IMR-90 (cell line): Measurements from ENCODE around the gene OPHN1. TPM values are rescaled to one million over a fixed set of nuclear protein-coding genes. Genes with fewer than 3 reads are reported as not detected.
A peak's percentile ranks its signal among the peaks of the same experiment; 100 is the strongest.

Experiments used
- ATAC-seq: fragments of 200-7000 bp; cut with Tn5 transposase; 2 replicates; pipeline ENCODE4 v1.9.1; 2020; ENCODE audit warnings: low read depth, mild to moderate bottlenecking, moderate library complexity
- BruUV-seq: library from RNA; stranded (reverse); fragments of 400-500 nt; replicated peaks from 2 replicates; lab custom pipeline; 2021; lab: Mats Ljungman, UMichigan
- CTCF ChIA-PET: fragments of 300-600 bp; formaldehyde crosslinking; extraction: SDS; loops from one replicate; lab custom pipeline; 2021; ENCODE audit warnings: antibody characterized with exemption; lab: Yijun Ruan, JAX
- POLR2A ChIA-PET: fragments of 300-600 bp; sonication (Branson Sonifier 250); formaldehyde crosslinking; loops from one replicate; lab custom pipeline; 2022; ENCODE audit warnings: antibody characterized with exemption; ENCODE audit not compliant: unreplicated experiment; lab: Charles Lee
- DNase-seq: peaks from one replicate; pipeline ENCODE4 v3.0.0; 2013
- H2AFZ ChIP-seq: replicated peaks from 2 replicates; pipeline ENCODE3; 2013; ENCODE audit warnings: low read length, mild to moderate bottlenecking; ENCODE audit not compliant: poor library complexity
- H2AK5ac ChIP-seq: 2 replicates; pipeline ENCODE4 v1.6.1; 2013; ENCODE audit warnings: low read depth, low read length, inconsistent platforms
- H2AK9ac ChIP-seq: replicated peaks from 2 replicates; pipeline ENCODE3; 2013; ENCODE audit warnings: mild to moderate bottlenecking, low read depth, low read length, moderate library complexity; ENCODE audit not compliant: poor library complexity
- H2BK120ac ChIP-seq: 2 replicates; pipeline ENCODE4 v1.6.1; 2013; ENCODE audit warnings: low read depth, low read length, inconsistent platforms
- H2BK15ac ChIP-seq: 3 replicates; pipeline ENCODE4 v1.6.1; 2013; ENCODE audit warnings: low read depth, low read length, inconsistent platforms
- H2BK20ac ChIP-seq: 2 replicates; pipeline ENCODE4 v1.6.1; 2013; ENCODE audit warnings: low read depth, mild to moderate bottlenecking, inconsistent platforms, low read length, moderate library complexity
- H2BK5ac ChIP-seq: 2 replicates; pipeline ENCODE4 v1.6.1; 2013; ENCODE audit warnings: mild to moderate bottlenecking, low read depth, low read length, inconsistent platforms; ENCODE audit not compliant: poor library complexity, severe bottlenecking
- H3K14ac ChIP-seq: replicated peaks from 2 replicates; pipeline ENCODE4 v1.6.1; 2013; ENCODE audit warnings: low read depth, low read length, inconsistent platforms
- H3K18ac ChIP-seq: 2 replicates; pipeline ENCODE4 v1.6.1; 2013; ENCODE audit warnings: low read depth, low read length, control low read depth
- H3K23ac ChIP-seq: 2 replicates; pipeline ENCODE4 v1.6.1; 2013; ENCODE audit warnings: low read depth, low read length, inconsistent platforms
- H3K27ac ChIP-seq: 2 replicates; pipeline ENCODE4 v1.5.1; 2013; ENCODE audit warnings: mild to moderate bottlenecking, control low read depth, low read length; ENCODE audit not compliant: insufficient read depth
- H3K27me3 ChIP-seq: 2 replicates; pipeline ENCODE4 v1.6.1; 2013; ENCODE audit warnings: low read length; ENCODE audit not compliant: control insufficient read depth, insufficient read depth
- H3K36me3 ChIP-seq: 2 replicates; pipeline ENCODE4 v1.6.1; 2013; ENCODE audit warnings: low read length, mixed read lengths; ENCODE audit not compliant: control insufficient read depth, insufficient read depth
- H3K4ac ChIP-seq: 2 replicates; pipeline ENCODE4 v1.6.1; 2013; ENCODE audit warnings: low read depth, low read length, inconsistent platforms
- H3K4me1 ChIP-seq: 2 replicates; pipeline ENCODE4 v1.6.1; 2013; ENCODE audit warnings: low read length, mixed read lengths; ENCODE audit not compliant: control insufficient read depth, insufficient read depth
- H3K4me2 ChIP-seq: 2 replicates; pipeline ENCODE4 v1.6.1; 2013; ENCODE audit warnings: low read depth, mild to moderate bottlenecking, control low read depth, low read length, moderate library complexity
- H3K4me3 ChIP-seq: 2 replicates; pipeline ENCODE4 v1.5.1; 2013; ENCODE audit warnings: low read depth, mild to moderate bottlenecking, control low read depth, low read length, moderate library complexity; ENCODE audit not compliant: insufficient read depth
- H3K56ac ChIP-seq: 2 replicates; pipeline ENCODE4 v1.6.1; 2013; ENCODE audit warnings: low read length, inconsistent platforms; ENCODE audit not compliant: insufficient read depth; ENCODE audit errors: extremely low read depth
- H3K79me1 ChIP-seq, 2 experiments: 2 replicates each; pipeline ENCODE4 v1.6.1; 2013; ENCODE audit warnings: low read length in 2 of 2, inconsistent platforms in 1 of 2, low read depth in 1 of 2
- H3K9ac ChIP-seq: 2 replicates; pipeline ENCODE4 v1.6.1; 2013; ENCODE audit warnings: low read depth, low read length, control low read depth
- H3K9me1 ChIP-seq: 2 replicates; pipeline ENCODE4 v1.6.1; 2013; ENCODE audit warnings: low read length, inconsistent platforms; ENCODE audit not compliant: insufficient read depth
- H3K9me3 ChIP-seq: 2 replicates; pipeline ENCODE4 v1.6.1; 2013; ENCODE audit warnings: low read length; ENCODE audit not compliant: control insufficient read depth, insufficient read depth
- H4K20me1 ChIP-seq: 2 replicates; pipeline ENCODE4 v1.6.1; 2013; ENCODE audit warnings: low read length, inconsistent platforms; ENCODE audit not compliant: insufficient read depth
- H4K5ac ChIP-seq: 2 replicates; pipeline ENCODE4 v1.6.1; 2013; ENCODE audit warnings: mild to moderate bottlenecking, low read depth, low read length, control low read depth
- H4K8ac ChIP-seq, 2 experiments: 2 replicates each; pipeline ENCODE4 v1.6.1; 2013; ENCODE audit warnings: low read depth in 2 of 2, low read length in 2 of 2, control low read depth in 1 of 2, inconsistent platforms in 1 of 2
- H4K91ac ChIP-seq: 2 replicates; pipeline ENCODE4 v1.6.1; 2013; ENCODE audit warnings: low read depth, low read length, inconsistent platforms; ENCODE audit not compliant: insufficient read depth
- BHLHE40 ChIP-seq: fragments of 150-350 bp; IDR thresholded peaks from 2 replicates; pipeline ENCODE4 v1.6.1; 2016; ENCODE audit warnings: mild to moderate bottlenecking, low read depth, low read length
- CEBPB ChIP-seq: IDR thresholded peaks from 2 replicates; pipeline ENCODE4 v1.6.1; 2012; ENCODE audit warnings: low read depth, low read length, improper control_type of control experiment
- CHD1 ChIP-seq: IDR thresholded peaks from 2 replicates; pipeline ENCODE4 v1.6.1; 2012; ENCODE audit warnings: low read depth, low read length, improper control_type of control experiment
- CTCF ChIP-seq: conservative IDR thresholded peaks from 2 replicates; pipeline ENCODE4 v1.5.1; 2012; ENCODE audit warnings: mild to moderate bottlenecking, low read depth, low read length, improper control_type of control experiment
- ELK1 ChIP-seq: fragments of 150-350 bp; IDR thresholded peaks from 2 replicates; pipeline ENCODE4 v1.6.1; 2016; ENCODE audit warnings: low read depth, mild to moderate bottlenecking, low read length, moderate library complexity, borderline replicate concordance
- FOS ChIP-seq: fragments of 150-350 bp; IDR thresholded peaks from 2 replicates; pipeline ENCODE4 v1.6.1; 2016; ENCODE audit warnings: low read depth, low read length
- MAFK ChIP-seq: IDR thresholded peaks from 2 replicates; pipeline ENCODE4 v1.6.1; 2012; ENCODE audit warnings: low read depth, low read length, improper control_type of control experiment
- MAZ ChIP-seq: IDR thresholded peaks from 2 replicates; pipeline ENCODE4 v1.6.1; 2012; ENCODE audit warnings: low read depth, mild to moderate bottlenecking, low read length, improper control_type of control experiment, moderate library complexity, borderline replicate concordance
- MXI1 ChIP-seq: IDR thresholded peaks from 2 replicates; pipeline ENCODE4 v1.6.1; 2012; ENCODE audit warnings: low read depth, mild to moderate bottlenecking, low read length, moderate library complexity, borderline replicate concordance
- NFE2L2 ChIP-seq: fragments of 150-350 bp; IDR thresholded peaks from 2 replicates; pipeline ENCODE4 v1.6.1; 2016; ENCODE audit warnings: low read depth, mild to moderate bottlenecking, low read length
- POLR2A ChIP-seq: IDR thresholded peaks from 2 replicates; pipeline ENCODE4 v1.6.1; 2012; ENCODE audit warnings: mild to moderate bottlenecking, low read depth, low read length
- RAD21 ChIP-seq: IDR thresholded peaks from 2 replicates; pipeline ENCODE4 v1.6.1; 2012; ENCODE audit warnings: low read length, improper control_type of control experiment
- RCOR1 ChIP-seq: IDR thresholded peaks from 2 replicates; pipeline ENCODE4 v1.6.1; 2012; ENCODE audit warnings: mild to moderate bottlenecking, low read length, improper control_type of control experiment; ENCODE audit not compliant: insufficient replicate concordance
- RFX5 ChIP-seq: IDR thresholded peaks from 2 replicates; pipeline ENCODE4 v1.8.0; 2012; ENCODE audit warnings: low read depth, mild to moderate bottlenecking, low read length, moderate library complexity
- SMC3 ChIP-seq: fragments of 150-350 bp; IDR thresholded peaks from 2 replicates; pipeline ENCODE4 v1.6.1; 2016; ENCODE audit warnings: low read depth, mild to moderate bottlenecking, antibody characterized with exemption, low read length, moderate library complexity
- USF2 ChIP-seq: fragments of 150-350 bp; IDR thresholded peaks from 2 replicates; pipeline ENCODE4 v1.6.1; 2017; ENCODE audit warnings: mild to moderate bottlenecking, antibody characterized with exemption, low read length, low read depth
- WGBS, 2 experiments: methylation state at CpG; one replicate each; pipeline versions ENCODE4 v1.1.5 to v1.1.7; 2013; ENCODE audit warnings: missing lambda C conversion rate in 2 of 2; ENCODE audit not compliant: insufficient read length in 1 of 2; ENCODE audit errors: extremely low coverage in 2 of 2; 5-methylcytosine and 5-hydroxymethylcytosine counted together
- dilution Hi-C: fragments of 300-500 bp; cut with HindIII; formaldehyde crosslinking; loops from one replicate; pipeline ENCODE4 v1.14.3; 2018; ENCODE audit warnings: low sequenced_read_pairs; ENCODE audit not compliant: unreplicated experiment
- in situ Hi-C: fragments of 300-500 bp; cut with MboI; formaldehyde crosslinking; loops from 3 replicates; pipeline ENCODE4 v1.14.3; 2019; ENCODE audit warnings: low sequenced_read_pairs, inconsistent platforms, mixed read lengths
- intact Hi-C: fragments of 100-400 bp; cut with micrococcal nuclease; formaldehyde crosslinking; loops from 2 replicates; pipeline ENCODE4 v1.10.0; 2022
- polyA plus RNA-seq, 3 experiments: library from polyadenylated mRNA; depleted of rRNA; stranded (reverse); fragments of >200 nt; gene quantifications; 2 replicates each; pipeline ENCODE4 v1.2.3, GENCODE V29; 2012; ENCODE audit warnings: low replicate concordance in 1 of 3
- total RNA-seq: library from RNA; depleted of rRNA; stranded (reverse); fragments of >200 nt; gene quantifications from 2 replicates; pipeline ENCODE4 v1.2.3, GENCODE V29; 2012

OPHN1 gene
- total and polyA plus RNA-seq, 2 of the 4 experiments (the other 2 are of a cell fraction): 4.0 to 13.1 TPM

GRCh38 chrX:68112321-68112720 is 321.0 kb downstream of the OPHN1 start:
- no peaks in the 10 kb centered on the region for H3K9me1 ChIP-seq
- in situ Hi-C loops: no loop called here
- DNase-seq (peak; percentile 44), ATAC-seq (no peak)
- H3K9me3 ChIP-seq: no peaks in the 10 kb centered on the region
- no peak overlapping the region for H2BK20ac ChIP-seq
- dilution Hi-C loops: no loop called here
- no peaks in the 10 kb centered on the region for H3K4me1 ChIP-seq
- no peak overlapping the region for H3K14ac ChIP-seq
- no peak overlapping the region for H4K8ac ChIP-seq
- no peak overlapping the region for H4K91ac ChIP-seq
- no peak overlapping the region for H2AK5ac ChIP-seq
- WGBS, 2 experiments: no CpG with 5 or more reads among the region's 3 CpGs
- no peak overlapping the region for H2BK5ac ChIP-seq
- H3K4ac ChIP-seq: no peak overlapping the region
- no peaks in the 10 kb centered on the region for H3K27me3 ChIP-seq
- H3K23ac ChIP-seq: no peak overlapping the region
- ChIA-PET POLR2A (no interaction called here), CTCF (interaction anchor here (1.5 kb wide), 1 partner anchor 14 kb away, joined by 3 read pairs; no protein-coding TSS in a partner anchor)
- no TSS peak for BruUV-seq
- H4K20me1 ChIP-seq: no peaks in the 10 kb centered on the region
- no peak overlapping the region for H3K56ac ChIP-seq
- H2AFZ ChIP-seq: no peak overlapping the region
- intact Hi-C loops: no loop called here
- H4K5ac ChIP-seq: no peak overlapping the region
- no peak overlapping the region for H2BK15ac ChIP-seq
- H3K27ac ChIP-seq: no peak overlapping the region
- no peak overlapping the region for H2BK120ac ChIP-seq
- TF ChIP-seq RCOR1 (no peak), RAD21 (no peak), POLR2A (no peak), NFE2L2 (no peak), BHLHE40 (no peak), CHD1 (no peak), CTCF (no peak), USF2 (no peak), CEBPB (no peak), MAFK (no peak), RFX5 (no peak), ELK1 (no peak), MXI1 (no peak), SMC3 (no peak), MAZ (no peak), FOS (no peak)
- H3K79me1 ChIP-seq: no peaks in the 10 kb centered on the region
- no peak overlapping the region for H2AK9ac ChIP-seq
- H3K4me2 ChIP-seq: no peak overlapping the region
- no peaks in the 10 kb centered on the region for H3K36me3 ChIP-seq
- H3K9ac ChIP-seq: no peak overlapping the region
- H3K18ac ChIP-seq: no peak overlapping the region
- no peak overlapping the region for H3K4me3 ChIP-seq
